ENCODE results near the gene CYP24A1. TPM values are rescaled to one million over a fixed set of nuclear protein-coding genes. Genes with fewer than 3 reads are reported as not detected.

The CYP24A1 gene
- not detected for total RNA-seq

DNA sequence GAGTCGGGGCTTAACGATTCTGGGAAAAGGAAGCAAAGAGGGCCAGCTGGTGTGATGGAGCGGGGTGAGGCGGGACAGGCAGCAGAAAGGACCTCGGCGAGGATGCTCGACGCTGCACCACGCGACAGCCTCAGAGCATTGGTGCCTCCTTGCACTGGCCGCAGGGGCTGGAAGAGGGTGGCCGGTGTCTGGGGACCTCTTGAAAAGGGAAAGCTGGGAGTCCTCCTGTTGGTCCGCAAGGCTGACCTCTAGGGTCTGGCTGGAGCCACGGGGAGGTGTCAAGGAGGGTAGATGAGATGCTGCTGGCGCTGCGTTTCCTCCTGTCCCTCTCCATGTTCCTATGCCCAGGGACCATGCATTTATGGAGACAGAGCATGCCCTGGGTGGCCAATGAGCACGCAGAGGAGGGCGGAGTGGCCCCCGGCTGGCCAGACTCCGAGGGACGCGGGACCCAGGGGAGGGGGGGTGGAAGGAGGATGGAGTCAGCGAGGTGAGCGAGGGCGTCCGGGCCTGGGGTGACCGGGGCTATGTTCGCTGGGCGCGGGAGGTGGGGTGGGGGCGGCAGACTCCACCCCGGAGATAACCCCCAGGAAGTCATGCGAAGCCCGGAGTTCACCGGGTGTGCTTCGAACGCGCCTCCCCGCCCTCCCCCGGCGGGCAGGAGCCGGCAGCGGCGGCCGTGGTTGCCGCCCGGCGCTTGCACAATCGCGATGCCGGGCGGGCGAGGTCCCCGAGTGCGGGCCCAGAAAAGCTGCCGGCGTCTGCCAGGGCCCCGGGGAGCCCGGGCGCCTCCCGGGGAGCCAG is at the start of gene CYP24A1:
Gene CYP24A1, minus strand, starts transcription at position 334 of the 804 bp plus-strand sequence. CDS start 407 bp downstream, outside the sequence.
- Mint-ChIP-seq H3K36me3 (peaks cover 0 to 5% of the 10 kb centered on the region in 2 donors), H3K9me3 (no peaks in the 10 kb centered on the region), H3K27ac (no peak within 1 kb of the TSS)
- ATAC-seq (peak in 1 of 2 donors; percentile 58), DNase-seq (ENCODE audit: low spot score in 2 of 2) (peak in 1 of 2 donors; percentile 18)

DNA sequence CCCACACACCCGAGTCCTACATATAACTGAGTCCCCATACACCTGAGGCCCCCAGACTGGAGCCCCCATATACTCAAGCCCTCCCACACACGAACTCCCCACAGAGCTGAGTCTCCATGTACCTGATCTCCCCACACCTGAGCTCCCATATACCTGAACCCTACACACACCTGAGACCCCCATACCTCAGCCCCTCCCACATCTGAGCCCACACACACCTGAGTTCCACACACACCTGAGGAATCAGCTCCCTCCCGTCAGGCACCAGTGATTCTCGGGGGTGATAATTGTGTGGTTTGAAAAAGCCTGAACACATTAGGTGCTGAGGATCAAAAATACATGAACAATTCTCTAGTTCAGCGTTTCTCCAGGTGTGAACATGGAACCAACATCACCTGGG is 49.5 kb upstream of the CYP24A1 start:
- Mint-ChIP-seq H3K9me3 (peaks cover 8 to 15% of the 10 kb centered on the region in 2 donors), H3K36me3 (peaks cover 0 to 18% of the 10 kb centered on the region in 2 donors), H3K27ac (no peak overlapping the region)
- DNase-seq (ENCODE audit: low spot score in 2 of 2): no peak
- ATAC-seq: no peak

DNA sequence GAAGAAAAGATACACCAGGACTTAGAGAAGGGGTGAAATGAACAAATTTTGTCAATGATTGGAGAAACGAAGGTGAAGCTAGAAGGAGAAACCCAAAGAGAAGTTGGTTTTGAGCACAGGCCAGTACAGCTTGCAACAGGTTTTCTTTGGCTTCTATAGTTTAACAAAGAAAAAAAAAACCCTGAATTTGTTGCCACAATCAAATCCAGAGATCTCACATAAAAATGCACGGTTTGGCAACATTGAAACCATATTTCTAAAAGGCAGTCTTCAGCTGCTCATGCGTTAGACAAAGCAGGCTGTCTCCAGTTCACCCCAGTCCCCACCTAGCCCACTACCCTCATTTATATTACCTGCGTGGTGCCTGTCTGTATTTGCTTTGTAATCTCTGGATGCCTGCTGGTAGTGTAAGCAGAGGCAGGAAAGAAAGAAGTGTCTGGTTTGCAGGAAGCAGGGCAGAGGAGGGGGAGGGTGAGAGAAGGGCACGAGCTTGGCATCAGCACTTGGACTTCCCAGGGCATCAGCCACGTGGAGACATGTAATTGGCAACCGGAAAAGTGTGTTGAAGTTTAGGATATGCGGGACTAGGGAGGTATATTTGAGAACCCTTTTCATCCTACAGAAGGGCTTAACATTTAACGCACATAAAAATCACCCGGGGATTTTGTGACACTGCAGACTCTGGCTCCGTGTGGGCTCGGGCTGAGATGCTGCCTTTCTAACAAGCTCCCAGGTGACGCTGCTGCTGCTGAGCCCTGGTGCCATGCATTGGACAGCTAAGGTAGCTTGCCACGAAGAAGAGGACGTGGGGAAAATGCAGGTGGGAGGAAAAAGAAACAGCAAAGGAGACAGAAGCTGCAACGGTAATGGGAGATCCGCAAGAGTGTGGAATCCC is 48.5 kb upstream of the CYP24A1 start:
- Mint-ChIP-seq H3K36me3 (peaks cover 0 to 14% of the 10 kb centered on the region in 2 donors), H3K27ac (peak overlapping the region; percentile 53 to 73), H3K9me3 (peaks cover under 1 to 7% of the 10 kb centered on the region in 2 donors)
- ATAC-seq (no peak), DNase-seq (ENCODE audit: low spot score in 2 of 2) (no peak)

DNA sequence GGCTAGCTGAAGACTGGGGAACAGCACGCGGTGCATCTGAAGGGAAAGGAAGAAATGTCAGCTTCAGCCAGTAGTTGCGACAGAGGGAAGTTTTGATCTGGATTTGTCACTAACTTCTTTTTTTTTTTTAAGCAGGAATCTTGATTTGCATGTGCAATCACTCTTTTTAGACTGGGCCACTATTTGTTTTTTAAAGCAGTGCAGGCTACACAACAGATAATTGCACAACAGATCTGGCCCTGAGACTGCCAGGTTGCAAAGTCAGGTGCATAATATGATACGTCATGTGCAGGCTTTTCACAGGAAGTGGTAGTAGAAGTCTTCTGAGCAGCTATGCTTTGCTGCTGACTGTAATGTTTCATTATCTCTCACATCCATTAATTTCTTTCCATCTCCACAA is 47.6 kb upstream of the CYP24A1 start:
- H3K36me3 Mint-ChIP-seq: peaks cover 0 to 17% of the 10 kb centered on the region in 2 donors
- peak overlapping the region; percentile 53 to 73 for H3K27ac Mint-ChIP-seq
- peak; percentile 96 for ATAC-seq
- DNase-seq (ENCODE audit: low spot score in 2 of 2): no peak
- H3K9me3 Mint-ChIP-seq: peaks cover 0 to 4% of the 10 kb centered on the region in 2 donors

DNA sequence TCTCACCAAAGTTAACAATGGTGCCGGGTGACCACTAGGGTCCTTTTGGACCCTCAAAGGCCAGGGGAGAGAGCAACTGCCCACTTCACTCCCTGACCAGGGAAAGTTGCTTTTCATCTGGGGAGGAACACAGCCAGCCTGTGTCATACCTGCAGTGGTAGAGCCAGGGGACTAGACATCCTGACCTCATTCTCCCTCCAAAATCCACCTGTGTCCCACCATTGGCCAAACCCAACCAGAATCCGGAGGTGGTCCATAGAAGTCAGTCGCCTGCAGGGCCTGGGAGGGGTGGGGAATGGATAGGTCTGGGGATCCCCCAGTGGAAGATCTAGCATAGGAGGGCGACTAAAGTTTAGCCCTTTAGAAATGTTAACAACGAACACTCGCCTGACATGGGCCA is 46.9 kb upstream of the CYP24A1 start:
- ATAC-seq (no peak), DNase-seq (ENCODE audit: low spot score in 2 of 2) (no peak)
- H3K9me3 Mint-ChIP-seq: no peaks in the 10 kb centered on the region

DNA sequence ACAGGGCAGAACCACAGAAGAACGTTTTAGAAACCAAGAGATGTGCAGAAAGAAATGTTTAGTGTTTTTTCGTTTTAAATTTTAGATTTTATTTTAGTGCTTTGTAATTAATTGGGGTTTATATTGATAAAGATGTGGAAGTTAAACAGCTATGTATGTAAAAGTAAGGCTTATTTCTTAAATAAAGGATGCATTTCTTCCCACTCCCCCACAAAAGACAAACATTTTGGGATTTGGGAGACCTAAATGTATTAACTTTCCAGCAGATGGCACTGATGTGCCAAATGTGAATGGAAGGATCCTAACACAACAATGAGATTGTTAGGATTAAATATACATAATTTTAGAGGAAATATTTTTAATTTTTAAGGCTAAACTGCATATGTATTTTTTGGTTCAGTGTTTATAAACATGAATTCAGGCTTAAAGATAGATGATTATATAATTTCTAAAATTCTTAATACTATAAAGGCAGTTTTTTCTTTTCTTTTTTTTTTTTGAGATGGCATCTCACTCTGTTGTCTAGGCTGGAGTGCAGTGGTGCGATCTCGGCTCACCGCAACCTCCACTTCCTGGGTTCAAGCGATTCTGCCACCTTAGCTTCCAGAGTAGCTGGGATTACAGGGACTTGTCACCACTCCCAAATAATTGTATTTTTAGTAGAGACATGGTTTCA is 46.1 kb upstream of the CYP24A1 start:
- Mint-ChIP-seq H3K9me3 (no peaks in the 10 kb centered on the region), H3K27ac (no peak overlapping the region), H3K36me3 (peaks cover 0 to 26% of the 10 kb centered on the region in 2 donors)
- DNase-seq (ENCODE audit: low spot score in 2 of 2) (no peak), ATAC-seq (no peak)

More for the DNA sequence above, 46.9 kb upstream of the CYP24A1 start:
- H3K36me3 Mint-ChIP-seq: peaks cover 0 to 24% of the 10 kb centered on the region in 2 donors
- H3K27ac Mint-ChIP-seq: peak overlapping the region; percentile 53 to 77

DNA sequence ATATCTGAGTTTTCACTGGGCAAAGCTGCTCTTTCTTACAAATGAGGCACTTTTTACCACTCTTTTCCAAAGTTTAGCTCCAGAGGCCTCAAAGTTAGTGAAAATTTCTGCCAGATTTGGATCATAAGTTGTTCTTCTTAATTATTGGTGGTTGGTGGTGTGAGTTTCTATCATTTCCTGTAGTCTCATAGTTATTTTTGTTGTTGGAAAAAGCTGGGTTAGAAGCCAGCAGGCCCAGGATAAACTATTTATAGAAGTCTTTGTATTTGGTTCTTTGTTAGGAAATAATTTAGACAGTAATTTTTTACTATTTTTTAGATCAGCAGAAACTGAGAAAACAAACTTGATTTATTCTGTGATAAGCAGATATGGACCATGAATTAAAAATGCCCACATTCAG is 44.7 kb upstream of the CYP24A1 start:
- H3K36me3 Mint-ChIP-seq: peaks cover 0 to 26% of the 10 kb centered on the region in 2 donors
- ATAC-seq (no peak), DNase-seq (ENCODE audit: low spot score in 2 of 2) (no peak)
- no peaks in the 10 kb centered on the region for H3K9me3 Mint-ChIP-seq
- H3K27ac Mint-ChIP-seq: no peak overlapping the region

DNA sequence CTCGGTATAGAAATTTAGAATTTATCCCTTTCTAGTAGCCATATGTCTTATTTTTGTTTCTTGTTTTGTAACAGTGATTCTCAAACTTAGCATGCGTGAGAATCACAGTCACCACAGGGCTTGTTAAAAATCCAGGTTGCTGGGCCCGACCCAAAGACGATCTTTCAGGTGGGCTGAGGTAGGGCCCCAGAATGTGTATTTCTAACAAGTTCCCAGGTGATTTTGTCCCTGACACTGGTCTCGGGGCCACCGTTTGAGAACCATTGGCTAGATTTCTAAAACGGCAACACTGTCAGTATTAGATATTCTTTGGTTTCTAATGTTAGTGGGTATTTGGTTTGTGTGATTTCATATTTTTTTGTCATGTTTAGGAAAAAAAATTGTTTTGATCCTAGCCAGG is 44.0 kb upstream of the CYP24A1 start:
- no peak for ATAC-seq
- peak overlapping the region in 1 of 2 donors; percentile 78 for H3K27ac Mint-ChIP-seq
- no peaks in the 10 kb centered on the region for H3K9me3 Mint-ChIP-seq
- H3K36me3 Mint-ChIP-seq: peaks cover 0 to 30% of the 10 kb centered on the region in 2 donors
- no peak for DNase-seq (ENCODE audit: low spot score in 2 of 2)

DNA sequence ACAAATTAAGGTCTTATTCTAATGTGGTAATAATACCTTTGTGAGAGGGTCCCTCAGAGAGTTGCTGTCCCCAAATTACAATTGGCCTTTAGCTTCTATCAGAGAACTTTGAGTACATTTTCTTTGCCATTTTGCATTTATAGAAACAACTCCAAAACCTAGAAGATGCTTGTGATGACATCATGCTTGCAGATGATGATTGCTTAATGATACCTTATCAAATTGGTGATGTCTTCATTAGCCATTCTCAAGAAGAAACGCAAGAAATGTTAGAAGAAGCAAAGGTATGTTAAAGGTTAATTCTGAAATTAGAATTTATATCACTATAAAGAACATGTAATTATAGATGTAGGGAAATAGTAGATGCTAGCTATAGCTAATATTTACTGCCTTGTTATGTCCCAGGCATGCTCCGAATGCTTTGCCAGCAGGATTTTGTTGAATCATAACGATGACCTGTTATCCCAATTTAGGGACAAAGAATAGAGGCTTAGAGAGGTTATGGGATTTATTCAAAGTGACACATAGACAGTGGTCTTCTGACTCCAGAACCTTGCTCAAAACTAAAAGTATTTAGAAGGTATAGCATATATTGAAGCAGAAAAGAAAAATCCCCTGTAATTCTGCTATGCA is 41.5 kb upstream of the CYP24A1 start:
- Mint-ChIP-seq H3K27ac (no peak overlapping the region), H3K9me3 (no peaks in the 10 kb centered on the region), H3K36me3 (peaks cover 0 to 34% of the 10 kb centered on the region in 2 donors)
- ATAC-seq (no peak), DNase-seq (ENCODE audit: low spot score in 2 of 2) (no peak)

DNA sequence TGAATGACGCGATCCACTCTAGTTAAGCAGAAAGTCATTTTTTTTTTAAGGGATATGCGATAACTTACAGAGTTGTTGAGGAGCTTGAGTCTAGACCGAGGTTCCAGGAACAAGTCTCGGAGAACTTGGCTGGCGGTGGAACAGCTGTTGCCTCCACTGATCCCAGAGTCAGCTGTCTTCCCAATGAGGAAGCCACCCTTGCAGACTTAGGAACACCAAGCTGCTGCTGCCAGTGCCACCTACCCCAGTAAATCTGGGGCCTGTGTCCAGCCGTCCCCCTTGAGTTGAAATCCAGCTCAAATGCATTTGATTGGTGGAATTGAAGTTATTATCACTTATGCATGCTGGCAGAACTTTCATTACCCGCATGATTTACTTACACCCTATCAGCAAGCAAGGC is 40.8 kb upstream of the CYP24A1 start:
- ATAC-seq: no peak
- no peak for DNase-seq (ENCODE audit: low spot score in 2 of 2)
- Mint-ChIP-seq H3K9me3 (no peaks in the 10 kb centered on the region), H3K27ac (no peak overlapping the region), H3K36me3 (peaks cover 3 to 41% of the 10 kb centered on the region in 2 donors)

DNA sequence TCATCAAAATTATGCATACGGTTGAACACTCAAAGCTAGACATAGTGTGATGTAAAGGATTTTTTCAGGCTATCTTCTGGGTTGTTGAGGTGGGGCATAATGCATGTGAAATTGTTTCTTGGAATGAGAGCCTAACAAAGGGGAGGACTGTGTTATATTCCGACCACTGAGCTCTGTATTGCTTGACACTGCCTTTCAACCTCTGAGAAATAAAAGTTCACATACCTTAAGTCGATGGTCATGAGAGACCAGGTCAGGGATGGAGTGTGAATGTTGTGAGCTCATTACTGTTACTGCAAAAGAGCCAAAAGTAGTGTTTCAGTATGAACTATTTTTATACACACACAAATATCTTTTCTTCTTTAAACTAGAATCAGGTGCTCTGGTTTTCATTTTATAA is 39.1 kb upstream of the CYP24A1 start:
- H3K36me3 Mint-ChIP-seq: peaks cover 6 to 47% of the 10 kb centered on the region in 2 donors
- no peak for DNase-seq (ENCODE audit: low spot score in 2 of 2)
- ATAC-seq: no peak

DNA sequence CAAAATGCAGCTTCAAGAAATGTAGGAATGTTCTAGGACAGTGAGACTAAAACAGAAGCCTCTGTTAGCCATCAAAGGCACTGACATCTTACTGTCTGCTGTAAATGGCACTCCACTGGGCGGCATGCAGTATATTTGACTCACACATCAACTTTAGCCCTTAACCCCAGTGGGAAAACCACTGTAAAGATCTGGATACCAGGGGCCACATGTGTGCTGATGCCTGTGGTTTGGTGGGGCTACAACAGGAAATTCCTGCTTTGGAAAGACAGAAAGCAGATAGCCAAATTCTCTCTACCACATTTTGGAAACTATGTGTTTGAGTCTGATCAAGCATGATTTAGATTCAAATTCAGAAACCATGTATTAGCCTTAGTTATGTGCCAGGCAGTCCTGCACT is 38.4 kb upstream of the CYP24A1 start:
- Mint-ChIP-seq H3K27ac (peak overlapping the region in 1 of 2 donors; percentile 35), H3K9me3 (no peaks in the 10 kb centered on the region), H3K36me3 (peaks cover 6 to 41% of the 10 kb centered on the region in 2 donors)
- ATAC-seq (no peak), DNase-seq (ENCODE audit: low spot score in 2 of 2) (no peak)

More for the DNA sequence above, 39.1 kb upstream of the CYP24A1 start:
- H3K9me3 Mint-ChIP-seq: no peaks in the 10 kb centered on the region
- H3K27ac Mint-ChIP-seq: peak overlapping the region in 1 of 2 donors; percentile 35

DNA sequence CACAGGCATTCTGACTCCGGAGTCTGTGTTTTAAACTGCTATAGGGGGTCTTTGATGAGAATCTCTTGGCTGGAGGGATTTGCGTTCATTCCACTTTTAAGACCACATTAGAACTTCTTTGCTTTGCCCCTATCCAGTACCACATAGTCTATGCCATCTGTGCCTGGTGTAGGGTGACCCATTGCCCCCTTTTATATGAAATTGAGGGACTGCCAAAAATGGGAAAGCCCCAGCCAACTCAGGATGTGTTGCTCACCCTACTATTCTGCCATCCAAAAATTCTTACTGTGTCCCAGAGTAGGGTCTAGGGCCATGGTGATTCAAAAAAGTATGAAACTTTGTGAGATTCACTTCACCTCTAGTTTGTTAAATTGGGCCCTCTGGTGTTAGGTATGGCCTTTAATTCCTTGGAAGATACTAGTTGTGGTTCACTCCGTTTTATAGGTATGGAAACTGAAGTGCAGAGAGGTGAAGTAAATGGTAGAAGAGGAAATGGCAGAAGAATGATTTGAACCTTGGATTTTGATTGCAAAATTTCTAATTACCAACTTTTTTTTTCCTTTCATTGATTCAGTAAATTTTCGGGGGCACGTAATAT is 35.5 kb upstream of the CYP24A1 start:
- peaks cover 6 to 26% of the 10 kb centered on the region in 2 donors for H3K36me3 Mint-ChIP-seq
- ATAC-seq: peak in 1 of 2 donors; percentile 19
- H3K27ac Mint-ChIP-seq: peak overlapping the region; percentile 92 to 96
- H3K9me3 Mint-ChIP-seq: no peaks in the 10 kb centered on the region
- no peak for DNase-seq (ENCODE audit: low spot score in 2 of 2)

DNA sequence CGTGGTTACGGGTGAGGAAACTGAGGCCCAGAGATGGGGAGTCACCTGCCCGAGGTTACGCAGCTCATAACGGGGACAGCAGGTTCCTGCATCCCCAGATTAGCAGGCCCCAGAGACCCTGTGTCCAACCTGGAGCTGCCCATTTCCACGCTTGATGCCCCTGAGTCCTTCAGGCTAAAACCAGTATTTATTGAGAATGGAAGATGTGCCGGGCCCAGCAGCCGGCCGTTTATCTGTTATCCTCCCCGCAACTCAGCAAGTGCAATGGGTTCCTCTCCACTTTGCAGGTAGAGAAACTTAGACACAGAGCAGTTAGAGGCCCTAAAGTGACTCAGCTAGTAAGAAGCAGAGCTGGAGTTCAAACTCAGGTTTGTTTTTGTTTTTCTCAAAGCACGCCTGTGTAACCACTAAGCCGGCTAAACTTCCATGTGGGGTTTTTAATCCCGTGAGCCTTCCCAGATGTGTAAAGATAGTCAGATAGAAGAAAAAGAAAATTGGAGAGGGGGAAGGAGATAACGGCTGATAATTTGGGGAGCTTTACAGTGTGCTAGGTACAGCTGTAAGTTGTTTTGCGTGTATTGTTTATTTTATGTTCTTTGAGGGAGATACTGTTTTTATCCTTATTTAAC is 34.9 kb upstream of the CYP24A1 start:
- Mint-ChIP-seq H3K27ac (peak overlapping the region; percentile 92 to 96), H3K36me3 (peaks cover 6 to 26% of the 10 kb centered on the region in 2 donors), H3K9me3 (no peaks in the 10 kb centered on the region)
- ATAC-seq (peak; percentile 8 to 12), DNase-seq (ENCODE audit: low spot score in 2 of 2) (no peak)

DNA sequence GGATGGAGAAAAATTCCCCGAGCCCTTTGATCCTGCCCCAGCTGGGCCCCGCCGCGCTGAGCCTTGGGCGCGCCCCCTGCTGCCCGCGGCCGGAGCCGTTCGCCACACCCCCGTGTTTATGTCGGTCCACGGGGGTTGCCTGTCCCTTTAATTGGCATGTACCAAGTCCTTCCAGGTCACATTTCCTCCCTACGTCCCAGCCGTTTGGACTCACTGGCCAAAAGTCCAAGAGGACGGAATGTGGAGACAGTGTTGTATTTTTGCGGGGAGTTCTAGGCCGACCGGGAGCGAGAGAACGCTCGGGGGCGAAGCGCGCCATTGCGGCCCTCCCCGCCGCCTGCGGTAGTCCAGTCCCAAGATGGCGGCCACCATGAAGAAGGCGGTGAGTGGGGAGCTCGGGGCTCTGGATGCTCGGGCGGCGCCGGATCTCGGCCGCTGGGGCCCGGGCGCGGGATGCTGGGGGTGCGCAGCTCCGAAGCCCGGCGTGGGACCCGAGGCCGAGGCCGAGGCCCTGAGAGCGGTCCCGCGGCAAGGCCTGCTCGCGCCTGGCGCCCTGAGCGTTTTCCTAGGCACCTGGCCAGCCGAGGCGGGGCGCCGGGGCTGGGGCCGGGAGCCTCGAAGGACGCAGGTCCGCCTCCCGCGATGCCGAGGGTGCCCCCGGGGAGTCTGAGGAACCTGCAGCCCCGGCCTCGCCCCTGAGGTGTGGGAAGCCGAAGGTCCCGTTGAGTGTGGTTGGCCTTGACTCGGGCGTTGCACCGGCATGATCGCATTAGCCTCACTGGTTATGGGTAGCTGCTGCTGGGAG is 34.2 kb upstream of the CYP24A1 start, which contains the start of gene PFDN4:
Gene PFDN4, plus strand, starts transcription at position 345 of the 805 bp plus-strand sequence. Its CDS starts 14 bp downstream, at position 359.
- no peaks in the 10 kb centered on the region for H3K9me3 Mint-ChIP-seq
- peak; percentile 88 to 95 for ATAC-seq
- H3K27ac Mint-ChIP-seq: peak within 1 kb of the TSS; percentile 96 to 100
- H3K36me3 Mint-ChIP-seq: peaks cover 6 to 24% of the 10 kb centered on the region in 2 donors
- DNase-seq (ENCODE audit: low spot score in 2 of 2): peak; percentile 84 to 91
